HG03280 (cell line): ENCODE measurements around the gene ING1.
"Not testable (repeated sequence)": the region's sequence is repeated elsewhere in the genome, so short reads cannot be mapped to it uniquely, and the experiment has no call there.

Source experiments
- ATAC-seq: cut with Tn5 transposase; IDR thresholded peaks from one replicate; pipeline ENCODE4 v1.9.1; 2021; ENCODE audit warnings: mild to moderate bottlenecking, moderate library complexity; ENCODE audit not compliant: unreplicated experiment

The ING1 gene

DNA sequence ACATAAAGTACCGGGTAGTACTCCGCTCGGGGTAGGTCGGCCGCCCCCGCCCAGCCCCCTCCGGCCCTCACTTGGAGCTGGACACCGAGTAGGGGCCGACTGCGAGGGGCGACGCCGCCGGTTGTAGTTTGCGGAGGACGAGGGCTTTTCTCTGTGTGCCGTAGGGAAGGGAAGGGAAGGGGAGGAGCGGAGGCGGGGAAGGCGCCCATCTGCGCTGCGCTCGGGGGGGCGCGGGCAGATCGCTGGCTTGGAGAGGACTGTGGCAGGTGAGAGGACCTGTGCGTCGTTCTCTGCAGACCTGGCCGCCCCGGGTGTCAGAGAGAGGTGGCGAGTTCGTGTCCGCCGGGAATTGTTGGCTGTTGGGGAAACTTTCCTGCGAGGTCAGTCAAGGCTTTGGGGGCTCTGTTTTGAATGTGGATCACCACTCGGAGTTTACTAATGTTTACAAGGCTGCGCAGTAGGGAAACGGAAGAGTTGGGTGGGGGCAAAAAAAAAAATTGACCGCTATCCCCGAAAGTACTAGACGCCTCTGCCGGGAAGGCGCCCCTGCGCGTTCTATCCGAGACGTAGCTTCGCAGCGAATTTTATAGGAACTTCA is 1.4 kb downstream of the ING1 start:
- ATAC-seq: no peak

DNA sequence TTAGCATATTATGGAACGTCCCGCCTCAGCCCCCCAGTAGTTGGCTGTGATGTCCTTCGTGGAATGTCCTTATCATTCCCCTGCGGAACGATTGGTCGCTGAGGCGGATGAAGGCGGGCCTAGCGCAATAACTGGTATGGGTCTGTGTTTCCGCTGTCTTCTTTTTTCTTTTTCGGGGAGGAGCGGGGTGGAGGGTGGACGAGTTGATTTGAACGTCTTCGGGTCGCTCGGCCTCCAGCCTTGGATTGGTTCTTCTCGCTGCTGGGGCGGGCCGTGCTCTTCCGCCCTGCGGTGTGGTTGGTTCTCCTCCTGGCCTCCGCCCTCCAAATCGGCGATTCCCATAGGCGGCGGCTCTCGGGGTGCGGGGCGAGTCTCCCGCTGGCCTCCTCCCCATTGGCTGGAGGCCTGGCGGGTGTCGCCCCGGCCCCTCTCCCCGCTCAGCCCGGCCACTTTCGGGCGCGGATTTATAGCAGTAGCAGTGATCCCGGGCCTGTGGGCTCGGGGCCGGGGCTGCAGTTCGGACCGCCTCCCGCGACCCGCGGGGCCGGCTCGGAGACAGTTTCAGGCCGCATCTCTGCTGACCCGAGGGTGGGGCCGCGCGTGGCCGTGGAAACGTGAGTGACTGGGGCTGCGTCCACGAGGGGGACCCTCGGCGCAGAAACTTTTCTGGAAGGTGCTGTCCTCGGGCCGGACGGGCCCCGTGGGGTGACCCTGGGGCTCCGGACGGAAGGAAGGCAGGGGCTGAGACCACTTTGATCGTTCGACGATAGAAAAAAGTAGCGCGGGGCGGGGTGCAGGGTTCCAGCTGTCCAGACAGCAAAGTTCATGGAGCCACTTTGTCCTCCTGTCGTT is 2.1 kb downstream of the ING1 start:
- peak; percentile 60 for ATAC-seq

GRCh38 chr13:110716247-110716515 is 2.7 kb downstream of the ING1 start:
- no peak for ATAC-seq

GRCh38 chr13:110719036-110719710 is 5.7 kb downstream of the ING1 start:
- ATAC-seq: no peak

DNA sequence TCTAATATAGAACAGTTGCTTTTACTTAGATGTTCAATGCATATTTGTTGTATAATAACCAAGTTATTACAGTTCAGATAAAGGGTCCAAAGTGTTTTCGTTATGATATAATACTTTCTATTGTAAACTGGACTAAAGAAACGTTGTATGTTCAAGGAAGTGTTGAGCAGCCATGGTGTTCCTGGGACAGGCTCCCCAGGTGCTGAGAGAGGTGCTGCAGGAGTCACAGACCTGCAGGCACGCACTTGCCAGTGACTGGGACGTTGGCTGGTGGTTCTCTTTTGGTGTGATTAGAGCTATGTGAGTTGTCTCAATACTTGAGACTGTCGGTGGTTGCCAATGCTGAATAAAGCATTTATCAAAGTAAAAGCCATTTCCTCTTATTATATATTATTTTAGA is 9.5 kb downstream of the ING1 start:
- ATAC-seq: no peak

GRCh38 chr13:110723598-110723997 is 10.1 kb downstream of the ING1 start:
- no peak for ATAC-seq

- not testable (repeated sequence) for ATAC-seq
Observed at GRCh38 chr13:110726153-110726552, 12.7 kb downstream of the ING1 start.

GRCh38 chr13:110726726-110727125 is 13.2 kb downstream of the ING1 start:
- ATAC-seq: peak; percentile 55

DNA sequence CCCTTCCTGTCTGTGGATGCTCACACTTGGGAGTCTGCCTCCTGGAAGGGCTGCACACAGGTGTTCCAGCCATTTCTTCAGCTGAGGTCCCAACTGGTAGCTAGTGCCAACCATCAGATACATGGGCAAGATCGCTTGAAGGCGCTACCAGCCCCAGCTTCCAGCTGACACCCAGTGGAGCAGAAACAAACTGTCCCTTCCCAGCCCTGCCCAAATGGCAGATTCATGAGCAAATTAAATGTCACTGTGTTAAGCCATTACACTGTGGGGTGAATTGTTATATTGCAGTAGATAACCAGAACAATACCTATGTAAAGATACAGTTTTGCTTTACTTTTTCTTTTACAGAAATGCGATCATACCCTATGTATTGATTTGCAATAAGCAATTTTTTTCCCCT is 17.6 kb downstream of the ING1 start:
- ATAC-seq: no peak

GRCh38 chr13:110734561-110734960 is 21.1 kb downstream of the ING1 start:
- no peak for ATAC-seq

DNA sequence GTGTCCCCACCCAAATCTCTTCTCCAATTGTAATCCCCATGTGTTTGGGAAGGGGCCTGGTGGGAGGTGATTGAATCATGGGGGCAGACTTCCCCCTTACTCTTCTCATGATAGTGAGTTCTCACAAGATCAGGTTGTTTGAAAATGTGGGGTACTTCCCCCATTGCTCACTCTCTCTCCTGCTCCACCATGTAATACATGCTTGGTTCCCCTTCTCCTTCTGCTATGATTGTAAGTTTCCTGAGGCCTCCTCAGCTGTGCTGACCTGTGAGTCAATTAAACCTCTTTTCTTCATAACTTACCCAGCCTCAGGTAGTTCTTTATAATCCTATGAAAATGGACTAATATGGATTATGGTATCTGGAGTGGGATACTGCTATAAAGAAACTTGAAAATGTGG is 24.1 kb downstream of the ING1 start:
- ATAC-seq: no peak

GRCh38 chr13:110743687-110744086 is 30.2 kb downstream of the ING1 start:
- ATAC-seq: no peak

- ATAC-seq: no peak
Observed at GRCh38 chr13:110746438-110746837, 32.9 kb downstream of the ING1 start.

GRCh38 chr13:110748271-110748670 is 34.8 kb downstream of the ING1 start:
- ATAC-seq: no peak

DNA sequence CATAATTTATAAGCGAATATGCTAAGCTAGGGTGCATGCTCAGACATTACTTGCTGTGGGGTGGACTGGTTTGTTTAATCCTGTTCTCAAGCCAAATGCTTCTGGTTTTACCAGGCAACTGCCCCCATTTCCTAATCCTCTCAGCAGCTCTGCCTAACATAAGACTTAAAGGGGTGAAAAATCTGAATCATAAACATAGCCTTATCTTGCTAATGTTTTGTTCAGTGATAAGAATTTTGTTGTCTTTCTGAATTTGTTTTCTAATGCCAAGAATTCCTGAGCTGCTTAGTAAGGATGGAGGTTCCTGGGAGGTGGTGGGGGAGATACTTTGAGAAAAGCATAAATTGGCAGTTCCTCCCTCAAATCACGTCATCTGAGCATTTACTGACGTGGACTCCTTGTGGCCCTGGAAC is 42.7 kb downstream of the ING1 start:
- ATAC-seq: no peak

- no peak for ATAC-seq
Observed at GRCh38 chr13:110757296-110757695, 43.8 kb downstream of the ING1 start.

- ATAC-seq: no peak
Observed at GRCh38 chr13:110758195-110758805, 44.8 kb downstream of the ING1 start.

DNA sequence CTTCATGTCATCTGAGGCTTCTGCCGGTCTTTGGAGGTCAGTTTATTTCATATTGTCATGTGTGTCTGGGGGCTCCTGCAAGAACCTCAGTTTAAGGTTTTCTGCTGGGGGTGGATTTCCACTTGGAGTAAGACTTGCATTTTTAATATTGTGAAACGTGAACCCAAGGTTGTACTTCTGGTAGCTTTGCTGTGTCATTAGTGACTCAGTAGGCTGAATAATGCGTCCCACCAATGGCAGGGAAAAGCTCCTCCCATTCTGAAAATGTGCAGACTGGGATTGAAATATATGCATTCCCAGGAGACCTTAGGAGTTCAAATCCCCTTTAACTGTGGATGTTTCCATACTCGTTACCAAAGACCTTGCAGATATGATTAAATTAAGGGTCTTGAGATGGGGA is 46.2 kb downstream of the ING1 start:
- ATAC-seq: no peak

- no peak for ATAC-seq
Observed at GRCh38 chr13:110760611-110761010, 47.1 kb downstream of the ING1 start.

- no peak for ATAC-seq
Observed at GRCh38 chr13:110766671-110767430, 53.4 kb downstream of the ING1 start.

DNA sequence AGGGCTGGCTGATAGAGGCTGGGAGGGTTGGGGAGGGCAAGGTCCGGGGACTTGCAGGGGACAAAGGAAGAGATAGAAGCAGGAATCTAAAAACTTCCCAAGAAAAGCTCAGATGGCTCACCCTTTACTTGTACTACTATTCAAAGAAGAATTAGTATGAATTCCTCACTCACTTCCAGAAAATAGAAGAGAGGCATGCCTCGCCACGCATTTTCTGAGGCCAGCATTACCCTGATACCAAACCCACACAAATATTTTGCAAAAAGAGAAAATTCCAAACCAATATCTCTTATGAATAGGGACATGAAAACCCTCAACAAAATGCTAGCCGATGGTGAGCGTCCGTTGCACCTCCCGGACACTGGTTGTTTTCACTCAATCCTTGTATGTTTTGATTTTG is 54.0 kb downstream of the ING1 start:
- ATAC-seq: no peak
